ENCODE results near the gene AP2A2.

AP2A2 gene

DNA sequence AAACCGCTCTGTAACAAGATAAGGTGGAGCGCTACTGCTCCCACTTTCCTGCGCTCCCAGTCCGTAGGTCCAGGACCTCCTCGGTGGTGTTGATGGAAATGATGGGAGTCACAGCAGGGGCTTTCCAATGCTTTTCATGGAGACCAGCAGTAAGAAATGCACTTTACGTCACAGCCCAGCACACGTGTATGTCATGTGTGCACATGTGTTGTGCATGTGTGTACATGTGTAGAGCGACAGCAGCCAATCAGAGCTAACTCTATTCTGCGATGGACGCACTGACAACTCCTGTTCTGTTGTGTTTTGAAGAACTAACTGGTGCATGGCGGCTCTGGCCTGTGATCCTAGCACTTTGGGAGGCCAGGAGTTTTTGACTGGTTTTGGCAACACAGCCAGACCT, 16.3 kb upstream of the AP2A2 start:
- H3K9ac ChIP-seq = peak overlapping the region; percentile 91
- H3K4me3 ChIP-seq = peak overlapping the region; percentile 91; the same call in 1 of the 2 replicates
- peaks cover 49% of the 10 kb centered on the region for H3K36me3 ChIP-seq
- no peak for TF ChIP-seq Cebpa-rat (IDR thresholded peaks at IDR 0.05)
- H4K20me1 ChIP-seq = peaks cover 60% of the 10 kb centered on the region
- no peaks in the 10 kb centered on the region for H3K9me3 ChIP-seq
- H3K4me1 ChIP-seq = peaks cover 41% of the 10 kb centered on the region
- no peak overlapping the region for H3K27ac ChIP-seq
- no peaks in the 10 kb centered on the region for H3K27me3 ChIP-seq
- H3K4me2 ChIP-seq = peak overlapping the region; percentile 94

GRCh38 chr11:910044-910588, 15.6 kb upstream of the AP2A2 start:
- Histone ChIP-seq H3K9ac (peak overlapping the region; percentile 91), H3K27ac (peak overlapping the region; percentile 96), H3K4me1 (peaks cover 41% of the 10 kb centered on the region), H3K9me3 (no peaks in the 10 kb centered on the region), H3K27me3 (no peaks in the 10 kb centered on the region), H4K20me1 (peaks cover 53% of the 10 kb centered on the region), H3K4me2 (peak overlapping the region; percentile 94), H3K36me3 (peaks cover 42% of the 10 kb centered on the region), H3K4me3 (peak overlapping the region; percentile 91)
- no peak for TF ChIP-seq Cebpa-rat (IDR thresholded peaks at IDR 0.05)

DNA sequence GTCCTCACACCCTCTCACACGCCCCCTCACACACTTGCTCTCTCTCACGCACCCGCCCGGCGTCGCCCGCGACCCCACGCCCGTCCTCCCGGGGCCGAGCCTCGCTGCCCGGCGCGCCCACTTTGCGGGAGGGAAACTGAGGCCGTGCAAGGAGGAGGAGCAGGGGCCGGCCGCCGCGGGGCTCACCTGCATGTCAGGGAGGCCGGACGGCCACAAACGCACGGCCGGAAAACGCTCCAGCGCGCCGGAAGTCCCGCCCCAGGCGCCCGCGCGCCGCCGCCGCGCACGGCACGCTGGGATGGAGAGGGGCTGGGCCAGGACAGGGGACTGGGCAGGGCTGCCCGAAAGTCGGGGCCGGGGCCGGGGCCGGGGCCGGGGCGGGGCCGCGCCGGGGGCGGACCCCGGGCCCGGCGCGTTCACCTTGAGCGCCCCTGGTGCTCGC, 15.1 kb upstream of the AP2A2 start, which contains the start of gene CHID1:
CHID1 (minus strand) TSS at position 222 of the 442 bp plus-strand sequence. CDS start 5,994 bp downstream, outside the sequence.
- H3K4me1 ChIP-seq = peaks cover 41% of the 10 kb centered on the region
- peaks cover 37% of the 10 kb centered on the region for H3K36me3 ChIP-seq
- TF ChIP-seq Cebpa-rat (IDR thresholded peaks at IDR 0.05) = no peak
- peaks cover 48% of the 10 kb centered on the region for H4K20me1 ChIP-seq
- no peaks in the 10 kb centered on the region for H3K9me3 ChIP-seq
- no peaks in the 10 kb centered on the region for H3K27me3 ChIP-seq
- peak within 1 kb of the TSS; percentile 91 for H3K9ac ChIP-seq
- peak within 1 kb of the TSS; percentile 94 for H3K4me2 ChIP-seq
- peak within 1 kb of the TSS; percentile 91 for H3K4me3 ChIP-seq
- peak within 1 kb of the TSS; percentile 96 for H3K27ac ChIP-seq

- peak overlapping the region; percentile 91 for H3K4me3 ChIP-seq
- TF ChIP-seq Cebpa-rat (IDR thresholded peaks at IDR 0.05) = no peak
- peak overlapping the region; percentile 96 for H3K27ac ChIP-seq
These were observed 14.4 kb upstream of the AP2A2 start for GRCh38 chr11:911031-911889.

GRCh38 chr11:911890-912219, 13.8 kb upstream of the AP2A2 start:
- H3K27ac ChIP-seq = peak overlapping the region; percentile 96
- peak overlapping the region; percentile 91 for H3K9ac ChIP-seq
- peak overlapping the region; percentile 91 for H3K4me3 ChIP-seq
- H3K9me3 ChIP-seq = no peaks in the 10 kb centered on the region
- peaks cover 44% of the 10 kb centered on the region for H3K4me1 ChIP-seq
- peaks cover 36% of the 10 kb centered on the region for H4K20me1 ChIP-seq
- H3K4me2 ChIP-seq = peak overlapping the region; percentile 94
- H3K27me3 ChIP-seq = no peaks in the 10 kb centered on the region
- no peak for TF ChIP-seq Cebpa-rat (IDR thresholded peaks at IDR 0.05)
- peaks cover 25% of the 10 kb centered on the region for H3K36me3 ChIP-seq

More at GRCh38 chr11:911031-911889, 14.4 kb upstream of the AP2A2 start:
- H3K9ac ChIP-seq = peak overlapping the region; percentile 91
- no peaks in the 10 kb centered on the region for H3K27me3 ChIP-seq
- H3K9me3 ChIP-seq = no peaks in the 10 kb centered on the region
- peaks cover 41% of the 10 kb centered on the region for H4K20me1 ChIP-seq
- peak overlapping the region; percentile 94 for H3K4me2 ChIP-seq
- H3K4me1 ChIP-seq = peaks cover 41% of the 10 kb centered on the region
- H3K36me3 ChIP-seq = peaks cover 31% of the 10 kb centered on the region

DNA sequence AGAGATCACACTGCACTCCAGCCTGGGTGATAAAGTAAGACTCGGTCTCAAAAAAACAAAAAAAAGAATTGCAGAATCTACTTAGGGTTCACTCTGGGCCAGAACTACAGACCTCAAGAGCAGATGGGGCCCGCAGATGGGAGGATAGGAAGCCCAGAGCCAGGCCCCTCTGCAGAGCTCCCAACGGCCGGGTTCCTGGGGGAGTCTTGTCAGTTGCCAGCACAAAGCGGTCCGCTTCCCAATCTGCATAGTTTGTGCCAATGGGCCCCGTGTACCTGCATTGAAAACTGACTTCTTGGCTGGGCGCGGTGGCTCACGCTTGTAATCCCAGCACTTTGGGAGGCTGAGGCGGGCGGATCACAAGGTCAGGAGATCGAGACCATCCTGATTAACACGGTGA, 13.4 kb upstream of the AP2A2 start:
- peaks cover 31% of the 10 kb centered on the region for H4K20me1 ChIP-seq
- H3K4me2 ChIP-seq = peak overlapping the region; percentile 94
- TF ChIP-seq Cebpa-rat (IDR thresholded peaks at IDR 0.05) = no peak
- no peaks in the 10 kb centered on the region for H3K9me3 ChIP-seq
- H3K9ac ChIP-seq = no peak overlapping the region
- peaks cover 21% of the 10 kb centered on the region; the same call in 1 of the 2 replicates for H3K36me3 ChIP-seq
- peaks cover 48% of the 10 kb centered on the region for H3K4me1 ChIP-seq
- no peak overlapping the region for H3K27ac ChIP-seq
- H3K27me3 ChIP-seq = no peaks in the 10 kb centered on the region
- no peak overlapping the region for H3K4me3 ChIP-seq

- Histone ChIP-seq H3K27ac (no peak overlapping the region), H3K4me2 (no peak overlapping the region), H3K36me3 (peaks cover 14% of the 10 kb centered on the region; the same call in 1 of the 2 replicates), H3K4me3 (no peak overlapping the region), H4K20me1 (peaks cover 24% of the 10 kb centered on the region), H3K9ac (no peak overlapping the region), H3K27me3 (no peaks in the 10 kb centered on the region), H3K9me3 (no peaks in the 10 kb centered on the region), H3K4me1 (peaks cover 44% of the 10 kb centered on the region)
- TF ChIP-seq Cebpa-rat (IDR thresholded peaks at IDR 0.05) = no peak
These were observed 12.6 kb upstream of the AP2A2 start for GRCh38 chr11:913043-913442.

- no peak overlapping the region for H3K4me2 ChIP-seq
- H3K36me3 ChIP-seq = peaks cover 2% of the 10 kb centered on the region; the same call in 1 of the 2 replicates
- no peak for TF ChIP-seq Cebpa-rat (IDR thresholded peaks at IDR 0.05)
- no peak overlapping the region for H3K4me3 ChIP-seq
- no peak overlapping the region for H3K9ac ChIP-seq
- peaks cover 12% of the 10 kb centered on the region for H4K20me1 ChIP-seq
- H3K27me3 ChIP-seq = no peaks in the 10 kb centered on the region
- no peak overlapping the region for H3K27ac ChIP-seq
- no peaks in the 10 kb centered on the region for H3K9me3 ChIP-seq
- peaks cover 32% of the 10 kb centered on the region for H3K4me1 ChIP-seq
These were observed 11.5 kb upstream of the AP2A2 start for GRCh38 chr11:914204-914603.

- H4K20me1 ChIP-seq = peaks cover 5% of the 10 kb centered on the region; the same call in 1 of the 2 replicates
- no peak overlapping the region for H3K9ac ChIP-seq
- H3K27ac ChIP-seq = no peak overlapping the region
- TF ChIP-seq Cebpa-rat (IDR thresholded peaks at IDR 0.05) = no peak
- H3K4me3 ChIP-seq = no peak overlapping the region
- no peak overlapping the region for H3K4me2 ChIP-seq
- no peaks in the 10 kb centered on the region for H3K36me3 ChIP-seq
- peaks cover 25% of the 10 kb centered on the region for H3K4me1 ChIP-seq
- H3K9me3 ChIP-seq = no peaks in the 10 kb centered on the region
- no peaks in the 10 kb centered on the region for H3K27me3 ChIP-seq
These were observed 10.7 kb upstream of the AP2A2 start for GRCh38 chr11:914747-915501.
